Measurements from ENCODE around the gene POLR2F.

The POLR2F gene

GRCh38 chr22:37953437-37954179 lies at the start of gene POLR2F, which contains the start of gene C22orf23:
TSS of gene POLR2F (plus strand) at chr22:37953699. CDS start at chr22:37953788, 89 bp downstream.
TSS of gene C22orf23 (minus strand) at chr22:37953601. CDS start at chr22:37953149, 452 bp downstream.
- DNase-seq = peak; percentile 95

GRCh38 chr22:37904572-37905533 lies 48.6 kb upstream of the POLR2F start:
- DNase-seq = peak in 1 of 2 experiments; percentile 44

GRCh38 chr22:37905534-37906363 lies 47.8 kb upstream of the POLR2F start, which contains the start of gene MICALL1:
TSS of gene MICALL1 (plus strand) at chr22:37906297. CDS start at chr22:37906423, 126 bp downstream.
- DNase-seq = peak; percentile 43 to 76

GRCh38 chr22:37906364-37907008 lies 47.0 kb upstream of the POLR2F start:
- DNase-seq = no peak

GRCh38 chr22:37907036-37907954 lies 46.2 kb upstream of the POLR2F start:
- no peak for DNase-seq

- DNase-seq = no peak
Measured at GRCh38 chr22:37909766-37910165, 43.7 kb upstream of the POLR2F start.

- DNase-seq = no peak
Measured at GRCh38 chr22:37910890-37911672, 42.4 kb upstream of the POLR2F start.

- DNase-seq = no peak
Measured at GRCh38 chr22:37911697-37912096, 41.8 kb upstream of the POLR2F start.

GRCh38 chr22:37912171-37912570 lies 41.3 kb upstream of the POLR2F start:
- no peak for DNase-seq

GRCh38 chr22:37913233-37913721 lies 40.2 kb upstream of the POLR2F start:
- DNase-seq = no peak

GRCh38 chr22:37916311-37916710 lies 37.2 kb upstream of the POLR2F start:
- no peak for DNase-seq

- DNase-seq = no peak
Measured at GRCh38 chr22:37917874-37918548, 35.5 kb upstream of the POLR2F start.

- no peak for DNase-seq
Measured at GRCh38 chr22:37918580-37919270, 34.8 kb upstream of the POLR2F start.

- DNase-seq = no peak
Measured at GRCh38 chr22:37920126-37920525, 33.4 kb upstream of the POLR2F start.

GRCh38 chr22:37922191-37922590 lies 31.3 kb upstream of the POLR2F start:
- no peak for DNase-seq

- DNase-seq = no peak
Measured at GRCh38 chr22:37923927-37924326, 29.6 kb upstream of the POLR2F start.

GRCh38 chr22:37924386-37925065 lies 29.0 kb upstream of the POLR2F start:
- DNase-seq = no peak

- no peak for DNase-seq
Measured at GRCh38 chr22:37925330-37925729, 28.2 kb upstream of the POLR2F start.

All from NCI-H1930 (cell line).